Mesendoderm (in vitro differentiated cells): Measurements from ENCODE around the gene ZDHHC1.

Source experiments
- DNase-seq: peaks from one replicate; pipeline ENCODE4 v3.0.0; 2013
- H2AK5ac ChIP-seq: 2 replicates; pipeline ENCODE4 v1.6.1; 2013; ENCODE audit warnings: low read length, inconsistent platforms
- H2BK120ac ChIP-seq: 2 replicates; pipeline ENCODE4 v1.6.1; 2013; ENCODE audit warnings: low read depth, mild to moderate bottlenecking, low read length, moderate library complexity, mixed read lengths
- H2BK15ac ChIP-seq: replicated peaks from 2 replicates; pipeline ENCODE4 v1.6.1; 2013; ENCODE audit warnings: low read depth, mild to moderate bottlenecking, moderate library complexity
- H2BK5ac ChIP-seq: 2 replicates; pipeline ENCODE4 v1.6.1; 2013; ENCODE audit warnings: low read length, inconsistent platforms
- H3K18ac ChIP-seq: 2 replicates; pipeline ENCODE4 v1.6.1; 2013; ENCODE audit warnings: mild to moderate bottlenecking, low read length, mixed read lengths
- H3K23ac ChIP-seq: one replicate; pipeline ENCODE4 v1.6.1; 2013; ENCODE audit warnings: low read length
- H3K27ac ChIP-seq: 2 replicates; pipeline ENCODE4 v1.5.1; 2013; ENCODE audit warnings: low read depth, mild to moderate bottlenecking, inconsistent platforms, low read length, moderate library complexity
- H3K27me3 ChIP-seq: 2 replicates; pipeline ENCODE4 v1.6.1; 2013; ENCODE audit warnings: low read length, control low read depth, mild to moderate bottlenecking, inconsistent platforms; ENCODE audit not compliant: insufficient read depth, poor library complexity
- H3K36me3 ChIP-seq: 2 replicates; pipeline ENCODE4 v1.6.1; 2013; ENCODE audit warnings: low read length, inconsistent platforms; ENCODE audit not compliant: control insufficient read depth, insufficient read depth
- H3K4ac ChIP-seq: one replicate; pipeline ENCODE4 v1.6.1; 2013; ENCODE audit warnings: low read depth, mild to moderate bottlenecking, low read length, moderate library complexity
- H3K4me1 ChIP-seq: 2 replicates; pipeline ENCODE4 v1.6.1; 2013; ENCODE audit warnings: low read depth, low read length, inconsistent platforms; ENCODE audit not compliant: control insufficient read depth
- H3K4me2 ChIP-seq: 2 replicates; pipeline ENCODE4 v1.6.1; 2013; ENCODE audit warnings: low read length
- H3K4me3 ChIP-seq: 2 replicates; pipeline ENCODE4 v1.5.1; 2013; ENCODE audit warnings: mild to moderate bottlenecking, low read length
- H3K56ac ChIP-seq: one replicate; pipeline ENCODE4 v1.6.1; 2013; ENCODE audit warnings: low read length
- H3K79me1 ChIP-seq: 2 replicates; pipeline ENCODE4 v1.6.1; 2013; ENCODE audit warnings: low read length, inconsistent platforms
- H3K79me2 ChIP-seq: 2 replicates; pipeline ENCODE4 v1.6.1; 2013; ENCODE audit warnings: mild to moderate bottlenecking, low read length; ENCODE audit not compliant: control insufficient read depth, insufficient read depth
- H3K9ac ChIP-seq: 2 replicates; pipeline ENCODE4 v1.6.1; 2013; ENCODE audit warnings: low read length, inconsistent platforms
- H4K5ac ChIP-seq: one replicate; pipeline ENCODE4 v1.6.1; 2013; ENCODE audit warnings: low read length
- H4K8ac ChIP-seq: one replicate; pipeline ENCODE4 v1.6.1; 2013; ENCODE audit warnings: low read depth, mild to moderate bottlenecking, control low read depth, low read length, moderate library complexity
- WGBS: extraction: QIAGEN DNeasy Blood & Tissue Kit; methylation state at CpG from one replicate; pipeline ENCODE4 v1.1.7; 2013; ENCODE audit warnings: low lambda C conversion rate, missing lambda C conversion rate; ENCODE audit not compliant: insufficient coverage; ENCODE audit errors: extremely low coverage; 5-methylcytosine and 5-hydroxymethylcytosine counted together

Gene ZDHHC1

GRCh38 chr16:67425580-67425979 is 9.3 kb upstream of the ZDHHC1 start:
- Histone ChIP-seq H3K27me3 (peaks cover 4% of the 10 kb centered on the region), H2AK5ac (no peak overlapping the region)
- no CpG with 5 or more reads among the region's 4 CpGs for WGBS

GRCh38 chr16:67425061-67425460 is 8.8 kb upstream of the ZDHHC1 start:
- DNase-seq = no peak
- Histone ChIP-seq H3K56ac (no peak overlapping the region), H3K79me2 (no peaks in the 10 kb centered on the region), H2BK15ac (no peak overlapping the region), H3K79me1 (no peaks in the 10 kb centered on the region), H3K23ac (no peak overlapping the region), H2BK120ac (peak overlapping the region; percentile 49), H3K27ac (no peak overlapping the region), H3K4ac (peak overlapping the region; percentile 17), H3K18ac (peak overlapping the region; percentile 78), H4K8ac (no peak overlapping the region), H3K9ac (no peak overlapping the region), H3K27me3 (no peaks in the 10 kb centered on the region), H2AK5ac (no peak overlapping the region), H3K4me3 (no peak overlapping the region), H2BK5ac (no peak overlapping the region), H3K4me2 (no peak overlapping the region), H4K5ac (no peak overlapping the region), H3K4me1 (peaks cover 16% of the 10 kb centered on the region), H3K36me3 (no peaks in the 10 kb centered on the region)
- no CpG with 5 or more reads among the region's 6 CpGs for WGBS

More at GRCh38 chr16:67425580-67425979, 9.3 kb upstream of the ZDHHC1 start:
- H3K79me2 ChIP-seq = no peaks in the 10 kb centered on the region
- peak overlapping the region; percentile 27 for H3K56ac ChIP-seq
- H2BK120ac ChIP-seq = no peak overlapping the region
- no peak for DNase-seq
- no peak overlapping the region for H4K8ac ChIP-seq
- H3K4me3 ChIP-seq = no peak overlapping the region
- no peaks in the 10 kb centered on the region for H3K79me1 ChIP-seq
- peaks cover 16% of the 10 kb centered on the region for H3K4me1 ChIP-seq
- H3K9ac ChIP-seq = no peak overlapping the region
- H3K4me2 ChIP-seq = no peak overlapping the region
- H3K18ac ChIP-seq = no peak overlapping the region
- H2BK5ac ChIP-seq = no peak overlapping the region
- no peak overlapping the region for H2BK15ac ChIP-seq
- H3K36me3 ChIP-seq = no peaks in the 10 kb centered on the region
- no peak overlapping the region for H3K4ac ChIP-seq
- H3K27ac ChIP-seq = no peak overlapping the region
- H3K23ac ChIP-seq = no peak overlapping the region
- no peak overlapping the region for H4K5ac ChIP-seq

DNA sequence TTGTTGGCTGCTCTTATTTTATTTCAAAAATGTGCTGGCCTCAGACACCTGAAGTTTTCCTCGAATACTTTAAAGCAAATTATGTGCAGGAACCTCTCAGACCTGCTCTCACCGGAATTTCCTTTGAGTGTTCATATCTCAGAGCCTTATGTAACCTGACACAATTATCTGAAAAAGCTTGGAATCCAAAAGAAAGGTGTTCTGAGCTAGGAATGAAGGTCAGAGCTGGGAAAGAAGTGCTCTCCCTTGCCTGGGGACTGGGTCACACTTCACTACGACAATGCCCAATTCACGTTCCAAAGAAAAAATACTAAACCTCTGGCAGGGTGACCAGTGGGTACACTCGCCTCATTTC is 8.0 kb upstream of the ZDHHC1 start:
- H2AK5ac ChIP-seq = no peak overlapping the region
- H3K79me2 ChIP-seq = no peaks in the 10 kb centered on the region
- H2BK120ac ChIP-seq = peak overlapping the region; percentile 49
- no CpG with 5 or more reads among the region's 5 CpGs for WGBS
- no peak overlapping the region for H3K4ac ChIP-seq
- peak overlapping the region; percentile 25 for H3K4me2 ChIP-seq
- no peak overlapping the region for H3K4me3 ChIP-seq
- H3K9ac ChIP-seq = peak overlapping the region; percentile 39
- peak overlapping the region; percentile 44 for H2BK5ac ChIP-seq
- H3K79me1 ChIP-seq = no peaks in the 10 kb centered on the region
- no peak overlapping the region for H4K5ac ChIP-seq
- peak overlapping the region; percentile 13 for H3K27ac ChIP-seq
- DNase-seq = no peak
- peaks cover 16% of the 10 kb centered on the region for H3K4me1 ChIP-seq
- H3K56ac ChIP-seq = peak overlapping the region; percentile 73
- H4K8ac ChIP-seq = no peak overlapping the region
- H3K23ac ChIP-seq = no peak overlapping the region
- no peaks in the 10 kb centered on the region for H3K27me3 ChIP-seq
- peak overlapping the region; percentile 78 for H3K18ac ChIP-seq
- H2BK15ac ChIP-seq = peak overlapping the region; percentile 10
- H3K36me3 ChIP-seq = no peaks in the 10 kb centered on the region

DNA sequence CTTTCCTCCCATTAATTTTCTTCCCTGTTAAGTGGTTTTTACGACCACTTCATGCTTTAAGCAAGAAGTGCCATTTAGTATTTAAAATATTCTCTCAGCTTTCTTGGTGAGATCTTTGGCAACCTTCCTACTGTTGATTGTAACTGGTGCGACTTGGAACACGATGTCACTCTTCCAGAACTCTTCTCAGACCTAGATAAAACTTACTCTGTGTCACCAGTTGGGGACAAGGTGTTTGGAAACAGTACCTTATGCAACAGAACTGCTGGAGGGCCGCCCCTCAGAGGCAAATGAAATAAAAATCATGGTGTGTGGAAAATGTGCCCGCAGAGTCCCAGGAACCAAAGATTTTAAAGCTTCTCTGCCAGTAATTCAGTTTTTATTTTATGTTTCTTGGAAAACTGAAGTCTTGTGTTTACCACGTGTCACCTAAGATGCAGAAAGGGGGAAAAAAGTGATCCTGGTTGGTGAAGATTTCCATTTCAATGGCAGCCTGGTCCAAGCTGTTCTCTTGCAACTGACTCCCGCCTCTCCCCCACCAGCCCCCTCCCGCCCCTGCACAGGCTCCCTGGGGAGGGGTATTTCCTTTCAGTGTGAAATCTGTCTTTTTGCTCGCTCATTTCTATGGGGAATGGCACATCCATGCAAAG is 7.5 kb upstream of the ZDHHC1 start:
- peaks cover 16% of the 10 kb centered on the region for H3K4me1 ChIP-seq
- H2BK5ac ChIP-seq = no peak overlapping the region
- no peak overlapping the region for H3K18ac ChIP-seq
- no peak overlapping the region for H3K23ac ChIP-seq
- no peaks in the 10 kb centered on the region for H3K27me3 ChIP-seq
- H3K36me3 ChIP-seq = no peaks in the 10 kb centered on the region
- H3K56ac ChIP-seq = peak overlapping the region; percentile 9
- H2AK5ac ChIP-seq = no peak overlapping the region
- no peak overlapping the region for H4K8ac ChIP-seq
- no peaks in the 10 kb centered on the region for H3K79me2 ChIP-seq
- no peak overlapping the region for H3K4me2 ChIP-seq
- no peak overlapping the region for H3K4ac ChIP-seq
- H2BK15ac ChIP-seq = no peak overlapping the region
- H3K4me3 ChIP-seq = no peak overlapping the region
- no CpG with 5 or more reads among the region's 9 CpGs for WGBS
- no peak overlapping the region for H3K9ac ChIP-seq
- H3K27ac ChIP-seq = no peak overlapping the region
- no peak overlapping the region for H2BK120ac ChIP-seq
- no peak for DNase-seq
- H4K5ac ChIP-seq = no peak overlapping the region
- H3K79me1 ChIP-seq = no peaks in the 10 kb centered on the region

DNA sequence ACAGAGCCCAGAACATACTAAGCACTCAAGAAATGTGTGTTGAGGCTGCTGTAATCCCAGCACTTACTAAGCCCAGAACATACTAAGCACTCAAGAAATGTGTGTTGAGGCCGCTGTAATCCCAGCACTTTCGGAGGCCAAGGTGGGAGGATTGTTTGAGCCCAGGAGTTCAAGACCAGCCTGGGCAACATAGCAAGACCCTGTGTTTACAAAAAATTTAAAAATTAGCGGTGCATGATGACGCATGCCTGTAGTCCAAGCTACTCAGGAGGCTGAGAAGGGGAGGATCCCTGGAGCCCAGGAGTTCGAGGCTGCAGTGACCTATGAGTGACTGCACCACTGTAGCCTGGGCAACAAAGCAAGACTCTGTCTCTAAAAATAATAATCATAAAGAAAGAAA is 6.7 kb upstream of the ZDHHC1 start:
- no peak overlapping the region for H2AK5ac ChIP-seq
- DNase-seq = no peak
- no peak overlapping the region for H3K27ac ChIP-seq
- no peaks in the 10 kb centered on the region for H3K79me2 ChIP-seq
- H3K56ac ChIP-seq = no peak overlapping the region
- H3K79me1 ChIP-seq = no peaks in the 10 kb centered on the region
- H4K8ac ChIP-seq = no peak overlapping the region
- H3K23ac ChIP-seq = no peak overlapping the region
- H2BK15ac ChIP-seq = no peak overlapping the region
- H3K9ac ChIP-seq = no peak overlapping the region
- no peak overlapping the region for H3K4ac ChIP-seq
- H3K4me1 ChIP-seq = peaks cover 14% of the 10 kb centered on the region
- no peak overlapping the region for H4K5ac ChIP-seq
- H3K27me3 ChIP-seq = no peaks in the 10 kb centered on the region
- H2BK120ac ChIP-seq = no peak overlapping the region
- no peak overlapping the region for H3K4me2 ChIP-seq
- no peak overlapping the region for H3K4me3 ChIP-seq
- no peaks in the 10 kb centered on the region for H3K36me3 ChIP-seq
- H3K18ac ChIP-seq = no peak overlapping the region
- no peak overlapping the region for H2BK5ac ChIP-seq
- WGBS = no CpG with 5 or more reads among the region's 5 CpGs

- H2BK5ac ChIP-seq = no peak overlapping the region
- H2BK120ac ChIP-seq = no peak overlapping the region
- H3K4me3 ChIP-seq = no peak overlapping the region
- H3K27me3 ChIP-seq = no peaks in the 10 kb centered on the region
- H3K18ac ChIP-seq = no peak overlapping the region
- peak; percentile 75 for DNase-seq
- H3K4me1 ChIP-seq = peaks cover 14% of the 10 kb centered on the region
- H4K8ac ChIP-seq = no peak overlapping the region
- H3K56ac ChIP-seq = no peak overlapping the region
- no peaks in the 10 kb centered on the region for H3K79me2 ChIP-seq
- no CpG with 5 or more reads among the region's 4 CpGs for WGBS
- no peak overlapping the region for H4K5ac ChIP-seq
- H3K36me3 ChIP-seq = no peaks in the 10 kb centered on the region
- H3K23ac ChIP-seq = no peak overlapping the region
- no peak overlapping the region for H3K27ac ChIP-seq
- H3K9ac ChIP-seq = no peak overlapping the region
- no peak overlapping the region for H2AK5ac ChIP-seq
- no peaks in the 10 kb centered on the region for H3K79me1 ChIP-seq
- H2BK15ac ChIP-seq = no peak overlapping the region
- no peak overlapping the region for H3K4me2 ChIP-seq
- no peak overlapping the region for H3K4ac ChIP-seq
These were observed 4.8 kb upstream of the ZDHHC1 start for GRCh38 chr16:67421030-67421429.
